ENCODE data around the gene SPATA31A1. TPM values are rescaled to one million over a fixed set of nuclear protein-coding genes. Genes with fewer than 3 reads are reported as not detected.
"Not testable (repeated sequence)": the region's sequence is repeated elsewhere in the genome, so short reads cannot be mapped to it uniquely, and the experiment has no call there.

The SPATA31A1 gene
- not detected for total RNA-seq
- long read RNA-seq, result 0 reads

DNA sequence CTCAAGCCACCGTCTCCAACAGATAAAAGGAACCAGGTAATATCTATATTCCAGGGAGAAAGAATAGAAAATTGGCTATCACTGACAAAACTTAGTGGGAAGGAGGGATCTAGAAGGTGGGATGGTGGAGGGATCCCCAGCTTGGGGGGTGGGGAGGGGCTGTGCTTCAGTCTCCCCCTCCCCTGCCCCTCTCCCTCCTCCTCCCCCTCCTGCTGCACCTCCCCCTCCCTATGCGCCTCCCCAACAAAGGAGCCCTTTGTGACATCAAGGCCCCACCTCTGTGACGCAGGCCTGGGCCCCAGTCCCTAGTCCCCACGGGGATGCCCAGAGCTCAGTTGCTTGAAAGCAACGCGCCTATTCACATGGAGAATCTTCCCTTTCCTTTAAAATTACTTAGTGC, at the start of gene SPATA31A1:
SPATA31A1 (plus strand) TSS at position 301 of the 400 bp plus-strand sequence; CDS start at position 363, 62 bp downstream.
- DNase-seq; ATAC-seq; intact Hi-C loops (cut with micrococcal nuclease): not testable (repeated sequence)

DNA sequence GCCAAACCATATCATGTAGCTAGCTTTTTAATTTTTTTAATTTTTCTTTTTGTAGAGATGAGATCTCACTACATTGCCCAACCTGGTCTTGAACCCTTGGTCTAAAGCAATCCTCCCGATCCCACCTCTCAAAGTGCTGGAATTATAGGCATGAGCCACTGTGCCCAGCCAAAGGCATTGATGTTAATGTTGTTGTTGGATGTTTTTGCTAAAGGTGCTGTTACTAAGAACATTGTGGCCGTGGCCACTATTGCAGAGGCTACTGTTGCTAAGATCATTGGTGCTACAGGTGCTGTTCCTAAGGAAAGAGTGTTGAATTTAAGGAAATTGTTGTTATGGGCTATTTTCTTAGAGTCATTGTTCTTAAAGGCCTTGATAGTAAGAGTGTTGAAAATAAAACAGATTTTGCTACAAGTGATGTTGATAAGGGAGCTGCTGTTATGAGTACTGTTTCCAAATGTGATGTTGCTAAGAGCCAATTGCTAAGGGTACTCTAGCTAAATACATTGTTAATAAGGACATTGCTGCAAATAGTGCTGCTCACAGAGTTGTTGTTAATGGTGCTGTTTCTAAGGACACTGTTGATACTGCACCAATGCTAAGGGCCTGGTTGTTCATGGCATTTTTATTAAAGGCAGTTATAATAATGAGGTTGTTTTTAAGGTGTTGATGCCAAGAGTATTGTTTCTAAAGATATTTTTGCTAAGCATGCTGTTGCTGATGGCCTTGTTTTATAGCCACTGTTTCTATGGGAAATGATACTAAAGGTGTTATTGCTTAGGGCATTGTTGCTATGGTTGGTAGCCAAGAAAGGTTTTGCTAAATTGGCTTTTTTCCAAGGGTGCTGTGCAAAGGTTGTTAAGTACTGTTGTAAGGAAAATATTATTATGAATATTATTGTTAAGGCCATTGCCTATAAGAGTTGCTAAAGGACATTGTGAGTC, 52.1 kb downstream of the SPATA31A1 start:
- DNase-seq; intact Hi-C loops (cut with micrococcal nuclease): not testable (repeated sequence)
- peak; percentile 91 for ATAC-seq

DNA sequence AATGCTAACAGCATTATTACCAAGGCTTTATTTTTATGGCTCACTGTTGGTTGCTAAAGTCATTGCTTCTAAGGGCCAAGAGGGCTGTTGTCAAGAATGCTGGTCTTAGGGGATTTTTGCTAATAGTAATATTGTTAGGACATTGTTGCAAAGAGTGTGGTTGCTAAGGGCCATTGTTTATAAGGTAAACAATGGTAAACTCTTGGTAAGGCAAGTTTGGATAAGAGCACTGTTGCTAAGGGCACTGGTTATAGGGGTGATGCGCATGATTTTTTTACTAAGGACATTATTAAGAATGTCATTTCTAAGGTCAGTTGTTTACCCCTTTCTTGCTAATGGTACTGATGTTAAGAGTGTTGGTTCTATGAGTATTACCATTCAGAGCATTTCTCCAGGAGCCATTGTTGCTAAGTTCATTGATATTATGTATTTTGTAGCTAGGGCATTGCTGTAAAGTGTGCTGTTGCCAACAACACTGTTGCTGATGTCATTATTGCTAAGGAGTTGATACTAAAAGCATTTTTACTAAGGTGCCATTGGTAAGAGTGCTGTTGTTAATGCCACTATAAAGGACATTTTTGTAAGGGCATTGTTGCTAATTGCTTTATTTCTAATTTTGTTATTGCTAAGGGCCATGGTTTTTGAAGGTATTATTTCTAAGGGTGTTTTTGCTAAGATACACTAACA, 55.9 kb downstream of the SPATA31A1 start:
- DNase-seq; ATAC-seq; intact Hi-C loops (cut with micrococcal nuclease): not testable (repeated sequence)

Other genes with a start within 250 kb of the SPATA31A1 start
- gene CNTNAP3, start 67.5 kb upstream of the SPATA31A1 start, total RNA-seq, result 5.7 TPM